ENCODE results near the gene TMEM19. TPM values are rescaled to one million over a fixed set of nuclear protein-coding genes. Genes with fewer than 3 reads are reported as not detected.

TMEM19 gene
- total RNA-seq, 4 donors from 2014 or later = 9.6 to 24.2 (median 16.6) TPM

DNA sequence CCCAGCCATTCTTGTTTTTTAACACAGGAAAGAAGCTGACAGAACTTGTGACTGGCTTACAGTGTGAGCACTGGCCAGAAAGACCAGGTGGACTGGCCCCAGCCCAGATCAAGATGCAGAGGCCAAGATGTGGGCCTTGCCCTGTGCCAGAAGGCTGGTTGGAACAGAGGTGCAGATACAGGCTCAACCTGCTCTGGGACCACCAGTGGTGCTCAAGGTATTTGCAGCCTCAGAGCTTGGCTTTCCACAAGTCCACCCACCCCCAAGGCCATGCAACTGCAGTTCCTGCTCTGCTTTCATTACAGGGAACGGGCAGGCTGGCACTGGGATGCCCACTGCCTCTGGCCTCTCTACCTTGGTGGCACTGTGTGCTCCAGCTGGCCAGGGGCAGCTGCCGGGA lies 45.6 kb upstream of the TMEM19 start:
- no peak for DNase-seq (ENCODE audit: extremely low spot score)
- intact Hi-C loops (cut with DNase I) = no loop called here
- Histone ChIP-seq H3K27ac (replicated peaks in 1 of 4) (no peak overlapping the region), H3K9me3 (no peaks in the 10 kb centered on the region), H3K36me3 (peaks cover 21 to 98% (median 61%) of the 10 kb centered on the region in 4 donors), H3K4me1 (peaks cover 0 to under 1% (median 0%) of the 10 kb centered on the region in 4 donors), H3K4me3 (no peak overlapping the region), H3K27me3 (no peaks in the 10 kb centered on the region)
- TF ChIP-seq, protein P1, sequence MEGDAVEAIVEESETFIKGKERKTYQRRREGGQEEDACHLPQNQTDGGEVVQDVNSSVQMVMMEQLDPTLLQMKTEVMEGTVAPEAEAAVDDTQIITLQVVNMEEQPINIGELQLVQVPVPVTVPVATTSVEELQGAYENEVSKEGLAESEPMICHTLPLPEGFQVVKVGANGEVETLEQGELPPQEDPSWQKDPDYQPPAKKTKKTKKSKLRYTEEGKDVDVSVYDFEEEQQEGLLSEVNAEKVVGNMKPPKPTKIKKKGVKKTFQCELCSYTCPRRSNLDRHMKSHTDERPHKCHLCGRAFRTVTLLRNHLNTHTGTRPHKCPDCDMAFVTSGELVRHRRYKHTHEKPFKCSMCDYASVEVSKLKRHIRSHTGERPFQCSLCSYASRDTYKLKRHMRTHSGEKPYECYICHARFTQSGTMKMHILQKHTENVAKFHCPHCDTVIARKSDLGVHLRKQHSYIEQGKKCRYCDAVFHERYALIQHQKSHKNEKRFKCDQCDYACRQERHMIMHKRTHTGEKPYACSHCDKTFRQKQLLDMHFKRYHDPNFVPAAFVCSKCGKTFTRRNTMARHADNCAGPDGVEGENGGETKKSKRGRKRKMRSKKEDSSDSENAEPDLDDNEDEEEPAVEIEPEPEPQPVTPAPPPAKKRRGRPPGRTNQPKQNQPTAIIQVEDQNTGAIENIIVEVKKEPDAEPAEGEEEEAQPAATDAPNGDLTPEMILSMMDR (IDR thresholded peaks at IDR 0.05) = no peak
- TF ChIP-seq POLR2AphosphoS5 (IDR thresholded peaks at IDR 0.05) (no peak), POLR2A (IDR thresholded peaks at IDR 0.05; ENCODE audit: low read depth) (no peak), EP300 (IDR thresholded peaks at IDR 0.05) (no peak)
- WGBS = 94% methylated on average over 2 of the region's 2 CpGs

DNA sequence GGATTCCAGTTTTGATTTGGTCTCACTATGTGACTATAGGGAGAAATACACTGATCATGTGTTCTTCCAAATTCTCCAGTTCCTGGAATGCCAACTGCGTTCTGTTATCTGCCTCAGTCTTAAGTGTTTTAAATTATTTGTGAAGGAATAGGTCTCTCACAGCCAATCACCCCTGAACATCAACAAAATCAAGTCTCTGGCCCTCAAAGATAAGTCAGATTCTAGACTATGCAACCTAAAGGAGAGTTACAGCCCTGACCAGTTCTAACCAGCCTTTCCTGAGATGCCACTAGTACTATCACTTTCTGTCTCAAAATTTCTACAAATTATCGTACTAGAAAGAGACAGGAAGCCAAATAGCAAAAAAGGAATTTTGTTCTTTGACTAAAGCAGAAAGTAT lies 44.5 kb upstream of the TMEM19 start:
- H3K27ac ChIP-seq (replicated peaks in 1 of 4) = no peak overlapping the region
- H3K4me1 ChIP-seq = peaks cover 0 to 3% (median 0%) of the 10 kb centered on the region in 4 donors
- TF ChIP-seq EP300 (IDR thresholded peaks at IDR 0.05) (no peak), POLR2AphosphoS5 (IDR thresholded peaks at IDR 0.05) (no peak), POLR2A (IDR thresholded peaks at IDR 0.05; ENCODE audit: low read depth) (no peak)
- TF ChIP-seq, protein P1 (IDR thresholded peaks at IDR 0.05) = no peak
- H3K9me3 ChIP-seq = no peaks in the 10 kb centered on the region
- intact Hi-C loops (cut with DNase I) = no loop called here
- no peak overlapping the region for H3K4me3 ChIP-seq
- peaks cover 17 to 91% (median 58%) of the 10 kb centered on the region in 4 donors for H3K36me3 ChIP-seq
- WGBS = 77% methylated on average over 2 of the region's 2 CpGs
- no peaks in the 10 kb centered on the region for H3K27me3 ChIP-seq
- no peak for DNase-seq (ENCODE audit: extremely low spot score)

DNA sequence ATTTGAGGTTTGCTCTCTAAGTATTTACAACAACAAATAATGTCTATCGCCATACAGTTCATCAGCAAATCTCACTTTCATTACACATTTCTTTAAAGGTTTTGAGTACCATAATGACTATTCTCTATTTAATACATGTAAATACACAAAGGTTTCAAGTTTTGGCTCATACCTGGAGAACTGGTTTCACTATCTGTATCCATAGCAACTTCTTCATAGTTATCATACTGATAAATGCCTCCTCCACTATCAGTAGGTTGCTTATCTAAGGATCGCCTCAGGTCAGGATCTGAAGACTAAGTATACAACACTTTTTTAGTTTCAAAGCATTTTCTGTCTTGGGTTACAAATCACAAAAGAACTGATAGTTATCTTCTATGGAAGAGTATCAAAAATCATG lies 43.6 kb upstream of the TMEM19 start:
- no peak for DNase-seq (ENCODE audit: extremely low spot score)
- TF ChIP-seq POLR2A (IDR thresholded peaks at IDR 0.05; ENCODE audit: low read depth) (no peak), POLR2AphosphoS5 (IDR thresholded peaks at IDR 0.05) (no peak), EP300 (IDR thresholded peaks at IDR 0.05) (no peak)
- TF ChIP-seq, protein P1 (IDR thresholded peaks at IDR 0.05) = no peak
- Histone ChIP-seq H3K27me3 (no peaks in the 10 kb centered on the region), H3K4me1 (peaks cover 0 to 3% (median 0%) of the 10 kb centered on the region in 4 donors), H3K36me3 (peaks cover 17 to 91% (median 59%) of the 10 kb centered on the region in 4 donors), H3K9me3 (no peaks in the 10 kb centered on the region), H3K27ac (replicated peaks in 1 of 4) (no peak overlapping the region), H3K4me3 (no peak overlapping the region)
- intact Hi-C loops (cut with DNase I) = no loop called here
- WGBS = 93% methylated on average over 2 of the region's 2 CpGs

DNA sequence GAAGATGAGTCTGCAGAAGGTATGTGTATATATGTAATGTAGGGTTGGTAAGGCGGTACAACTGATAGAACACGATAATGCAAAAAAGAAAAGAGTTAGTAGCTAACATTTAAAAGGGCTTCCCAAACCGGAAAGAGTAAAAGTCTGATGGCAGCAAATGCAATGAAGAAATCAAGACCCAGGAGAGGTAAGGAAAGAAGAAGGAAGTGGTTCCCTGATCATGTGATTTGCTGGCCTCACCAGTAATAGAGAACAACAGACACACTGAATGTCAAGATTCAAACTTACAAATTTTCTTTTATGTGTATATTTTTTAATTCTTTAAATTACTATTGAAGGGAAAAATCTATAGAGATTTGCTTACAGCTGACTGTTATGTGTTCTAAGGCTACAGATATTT lies 40.6 kb upstream of the TMEM19 start:
- Histone ChIP-seq H3K27me3 (no peaks in the 10 kb centered on the region), H3K4me3 (no peak overlapping the region), H3K36me3 (peaks cover 17 to 70% (median 53%) of the 10 kb centered on the region in 4 donors), H3K9me3 (no peaks in the 10 kb centered on the region), H3K27ac (replicated peaks in 1 of 4) (no peak overlapping the region), H3K4me1 (peaks cover 0 to 3% (median 1%) of the 10 kb centered on the region in 4 donors)
- TF ChIP-seq POLR2AphosphoS5 (IDR thresholded peaks at IDR 0.05) (no peak), EP300 (IDR thresholded peaks at IDR 0.05) (no peak), POLR2A (IDR thresholded peaks at IDR 0.05; ENCODE audit: low read depth) (no peak)
- TF ChIP-seq, protein P1 (IDR thresholded peaks at IDR 0.05) = no peak
- intact Hi-C loops (cut with DNase I) = no loop called here
- DNase-seq (ENCODE audit: extremely low spot score) = no peak
- 89% methylated on average over 3 of the region's 3 CpGs for WGBS

DNA sequence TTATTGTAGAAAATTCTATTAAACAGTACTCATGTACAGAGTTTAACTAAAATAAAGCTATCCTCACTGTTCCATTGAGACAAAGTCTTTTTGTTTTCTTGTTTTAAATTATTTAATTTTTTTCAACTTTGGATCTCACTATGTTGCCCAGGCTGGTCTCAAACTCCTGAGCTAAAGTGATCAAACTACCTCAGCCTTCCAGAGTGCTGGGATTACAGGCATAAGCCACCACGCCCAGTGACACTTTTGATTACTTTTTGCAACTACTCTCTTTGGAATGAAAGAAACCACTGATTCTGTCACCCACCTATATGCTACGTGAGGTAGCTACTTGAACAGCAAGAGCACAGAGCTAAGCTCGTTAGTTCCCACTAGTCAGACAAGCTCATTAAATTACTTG lies 39.4 kb upstream of the TMEM19 start:
- Histone ChIP-seq H3K9me3 (no peaks in the 10 kb centered on the region), H3K27me3 (no peaks in the 10 kb centered on the region), H3K4me3 (no peak overlapping the region), H3K36me3 (peaks cover 17 to 58% (median 44%) of the 10 kb centered on the region in 4 donors), H3K27ac (replicated peaks in 1 of 4) (no peak overlapping the region), H3K4me1 (peaks cover 2 to 12% (median 6%) of the 10 kb centered on the region in 4 donors)
- intact Hi-C loops (cut with DNase I) = no loop called here
- WGBS = 91% methylated on average over 3 of the region's 3 CpGs
- TF ChIP-seq POLR2AphosphoS5 (IDR thresholded peaks at IDR 0.05) (no peak), EP300 (IDR thresholded peaks at IDR 0.05) (no peak), POLR2A (IDR thresholded peaks at IDR 0.05; ENCODE audit: low read depth) (no peak)
- TF ChIP-seq, protein P1 (IDR thresholded peaks at IDR 0.05) = no peak
- no peak for DNase-seq (ENCODE audit: extremely low spot score)
